Keratinocyte (primary cell): Measurements from ENCODE around the gene CMPK2. TPM values are rescaled to one million over a fixed set of nuclear protein-coding genes. Genes with fewer than 3 reads are reported as not detected.

ENCODE experiments used
- DNase-seq: peaks from one replicate; pipeline ENCODE4 v3.0.0-alpha.2; 2011; ENCODE audit warnings: low read depth, missing footprints, low spot score
- FAIRE-seq: peaks from 2 replicates; lab custom pipeline; 2011; peaks lifted over from hg19 to GRCh38; lab: Jason Lieb, UNC
- H2AFZ ChIP-seq: 2 replicates; pipeline ENCODE4 v1.6.0; 2012; ENCODE audit warnings: low read length, control low read depth, inconsistent platforms; ENCODE audit not compliant: control insufficient read depth
- H3K27ac ChIP-seq: 2 replicates; pipeline ENCODE4 v1.5.1; 2011; ENCODE audit warnings: low read length; ENCODE audit not compliant: control insufficient read depth, insufficient read depth
- H3K27me3 ChIP-seq: 3 replicates; pipeline ENCODE4 v1.6.0; 2011; ENCODE audit warnings: low read length; ENCODE audit not compliant: control insufficient read depth, insufficient read depth; ENCODE audit errors: extremely low read depth
- H3K36me3 ChIP-seq, 2 experiments: 2 replicates in 1 of 2; 3 replicates in 1 of 2; pipeline ENCODE4 v1.5.1; 2011; ENCODE audit warnings: low read length in 2 of 2, mild to moderate bottlenecking in 1 of 2; ENCODE audit not compliant: control insufficient read depth in 2 of 2, insufficient read depth in 2 of 2; ENCODE audit errors: extremely low read depth in 1 of 2
- H3K4me1 ChIP-seq: 3 replicates; pipeline ENCODE4 v1.5.1; 2011; ENCODE audit warnings: low read length; ENCODE audit not compliant: control insufficient read depth, insufficient read depth; ENCODE audit errors: extremely low read depth
- H3K4me2 ChIP-seq: 3 replicates; pipeline ENCODE4 v1.6.0; 2011; ENCODE audit warnings: low read depth, low read length; ENCODE audit not compliant: control insufficient read depth, insufficient read depth; ENCODE audit errors: extremely low read depth
- H3K4me3 ChIP-seq, 3 experiments: fragments of 200-600 bp in 1 of 3; sonication (generic) in 1 of 3; 2 replicates in 2 of 3; 3 replicates in 1 of 3; pipeline ENCODE4 v1.5.1; 2011 to 2016; ENCODE audit warnings: low read length in 3 of 3, mild to moderate bottlenecking in 3 of 3, control low read depth in 2 of 3, inconsistent platforms in 1 of 3, low read depth in 1 of 3, mixed read lengths in 1 of 3, mixed run types in 1 of 3, moderate library complexity in 1 of 3; ENCODE audit not compliant: control insufficient read depth in 2 of 3, insufficient read depth in 2 of 3; ENCODE audit errors: extremely low read depth in 1 of 3
- H3K79me2 ChIP-seq: 2 replicates; pipeline ENCODE4 v1.6.0; 2012; ENCODE audit warnings: low read length; ENCODE audit not compliant: control insufficient read depth, insufficient read depth
- H3K9ac ChIP-seq: 3 replicates; pipeline ENCODE4 v1.6.0; 2011; ENCODE audit warnings: low read length; ENCODE audit not compliant: control insufficient read depth, insufficient read depth; ENCODE audit errors: extremely low read depth
- H3K9me1 ChIP-seq: 3 replicates; pipeline ENCODE4 v1.6.0; 2011; ENCODE audit warnings: low read length; ENCODE audit not compliant: control insufficient read depth, insufficient read depth; ENCODE audit errors: extremely low read depth
- H3K9me3 ChIP-seq: 2 replicates; pipeline ENCODE4 v1.5.1; 2012; ENCODE audit warnings: low read depth, low read length; ENCODE audit not compliant: control insufficient read depth
- H4K20me1 ChIP-seq: 3 replicates; pipeline ENCODE4 v1.6.0; 2011; ENCODE audit warnings: low read length; ENCODE audit not compliant: control insufficient read depth, insufficient read depth; ENCODE audit errors: extremely low read depth
- CTCF ChIP-seq, 3 experiments: IDR thresholded peaks in 1 of 3; conservative IDR thresholded peaks in 1 of 3; optimal IDR thresholded peaks in 1 of 3; 2 replicates in 2 of 3; 3 replicates in 1 of 3; pipeline versions ENCODE3 to v1.5.1; 2011; ENCODE audit warnings: low read length in 3 of 3, mild to moderate bottlenecking in 3 of 3, moderate library complexity in 2 of 3, control low read depth in 1 of 3, inconsistent platforms in 1 of 3; ENCODE audit not compliant: insufficient read depth in 2 of 3; ENCODE audit errors: extremely low read depth in 1 of 3
- EZH2 ChIP-seq: IDR thresholded peaks from one replicate; pipeline ENCODE4 v1.6.1; 2012; ENCODE audit warnings: inconsistent platforms, mild to moderate bottlenecking, low read length, moderate library complexity
- dilution Hi-C: fragments of 300-500 bp; cut with MboI; formaldehyde crosslinking; loops from one replicate; pipeline ENCODE4 v1.7.0; 2020; ENCODE audit warnings: low sequenced_read_pairs; ENCODE audit not compliant: extremely low pct_ligation_motif_present
- polyA plus RNA-seq, 5 experiments: library from polyadenylated mRNA; depleted of rRNA in 3 of 5; stranded (reverse) in 3 of 5; stranded (forward) in 1 of 5; unstranded in 1 of 5; fragments of >200 nt; gene quantifications; 1 replicate in 1 of 5; 2 replicates in 3 of 5; 3 replicates in 1 of 5; pipeline versions ENCODE4 v1.2.1 to v1.2.3, GENCODE V29; 2011 to 2012; ENCODE audit warnings: missing spikeins in 2 of 5, low read depth in 1 of 5, low replicate concordance in 1 of 5

The CMPK2 gene
- polyA plus RNA-seq, 1 donor (not counting 4 experiments of a cell fraction or from before 2014, with no cell fraction given): 1.5 TPM

GRCh38 chr2:6911721-6912120 lies 46.0 kb upstream of the CMPK2 start:
- no peak overlapping the region for H2AFZ ChIP-seq
- FAIRE-seq (no peak), DNase-seq (no peak)
- H3K9me1 ChIP-seq: no peaks in the 10 kb centered on the region
- no peak overlapping the region for H3K9ac ChIP-seq
- H3K36me3 ChIP-seq: no peaks in the 10 kb centered on the region
- peaks cover 3% of the 10 kb centered on the region for H3K4me1 ChIP-seq
- peaks cover 2% of the 10 kb centered on the region for H4K20me1 ChIP-seq
- no peak overlapping the region for H3K4me3 ChIP-seq
- no peaks in the 10 kb centered on the region for H3K9me3 ChIP-seq
- no peaks in the 10 kb centered on the region for H3K79me2 ChIP-seq
- no peak for TF ChIP-seq CTCF (optimal IDR thresholded peaks at IDR 0.05 in 1 of 3, IDR thresholded peaks at IDR 0.05 in 1 of 3, conservative IDR thresholded peaks at IDR 0.05 in 1 of 3; ENCODE audit: extremely low read depth in 1 of 3, insufficient read depth in 2 of 3, low read length in 3 of 3)
- dilution Hi-C loops: no loop called here
- no peak overlapping the region for H3K27ac ChIP-seq
- no peaks in the 10 kb centered on the region for H3K27me3 ChIP-seq
- H3K4me2 ChIP-seq: no peak overlapping the region

GRCh38 chr2:6909431-6910385 lies 44.0 kb upstream of the CMPK2 start:
- Histone ChIP-seq H3K27me3 (no peaks in the 10 kb centered on the region), H2AFZ (no peak overlapping the region), H3K36me3 (no peaks in the 10 kb centered on the region), H4K20me1 (no peaks in the 10 kb centered on the region), H3K9ac (no peak overlapping the region), H3K27ac (no peak overlapping the region), H3K79me2 (no peaks in the 10 kb centered on the region), H3K4me2 (no peak overlapping the region), H3K9me1 (no peaks in the 10 kb centered on the region), H3K4me1 (peaks cover under 1% of the 10 kb centered on the region), H3K4me3 (no peak overlapping the region), H3K9me3 (no peaks in the 10 kb centered on the region)
- no peak for FAIRE-seq
- dilution Hi-C loops: no loop called here
- TF ChIP-seq CTCF (optimal IDR thresholded peaks at IDR 0.05 in 1 of 3, IDR thresholded peaks at IDR 0.05 in 1 of 3, conservative IDR thresholded peaks at IDR 0.05 in 1 of 3; ENCODE audit: extremely low read depth in 1 of 3, insufficient read depth in 2 of 3, low read length in 3 of 3) (no peak), EZH2 (no peak)
- DNase-seq: no peak
